Measurements from ENCODE around the gene NMUR1. TPM values are rescaled to one million over a fixed set of nuclear protein-coding genes. Genes with fewer than 3 reads are reported as not detected.

Gene NMUR1
- total RNA-seq, 2 donors from 2014 or later, result 0.07 to 0.29 TPM

GRCh38 chr2:231480781-231481180, 49.5 kb downstream of the NMUR1 start:
- no peaks in the 10 kb centered on the region for H3K36me3 ChIP-seq (ENCODE audit: control insufficient read depth, insufficient read depth, low read length)
- Mint-ChIP-seq H3K27me3 (ENCODE audit: insufficient read depth) (peaks cover 4% of the 10 kb centered on the region), H3K36me3 (ENCODE audit: low read depth) (no peaks in the 10 kb centered on the region), H3K4me1 (peaks cover 5% of the 10 kb centered on the region), H3K27ac (no peak overlapping the region), H3K9me3 (no peaks in the 10 kb centered on the region), H3K4me3 (no peak overlapping the region)
- H3K4me1 ChIP-seq (ENCODE audit: control insufficient read depth, insufficient read depth, low read length), result no peaks in the 10 kb centered on the region
- no peaks in the 10 kb centered on the region for H3K27me3 ChIP-seq (ENCODE audit: control insufficient read depth, insufficient read depth, low read length, poor library complexity, severe bottlenecking)
- H3K9ac ChIP-seq (ENCODE audit: extremely low read depth, low read length, poor library complexity, severe bottlenecking), result no peak overlapping the region
- no peak overlapping the region for H3K27ac ChIP-seq (ENCODE audit: low read depth, low read length)
- TF ChIP-seq CTCF (conservative IDR thresholded peaks at IDR 0.05), result no peak
- WGBS, 2 experiments (ENCODE audit: insufficient coverage in 1 of 2, insufficient read length in 1 of 2), result 86 to 100% methylated on average over 1 to 3 of the region's 3 CpGs
- no peaks in the 10 kb centered on the region for H3K9me3 ChIP-seq (ENCODE audit: control insufficient read depth, low read length)
- no peak overlapping the region for H3K4me3 ChIP-seq (ENCODE audit: low read length)
- DNase-seq, result peak; percentile 35

DNA sequence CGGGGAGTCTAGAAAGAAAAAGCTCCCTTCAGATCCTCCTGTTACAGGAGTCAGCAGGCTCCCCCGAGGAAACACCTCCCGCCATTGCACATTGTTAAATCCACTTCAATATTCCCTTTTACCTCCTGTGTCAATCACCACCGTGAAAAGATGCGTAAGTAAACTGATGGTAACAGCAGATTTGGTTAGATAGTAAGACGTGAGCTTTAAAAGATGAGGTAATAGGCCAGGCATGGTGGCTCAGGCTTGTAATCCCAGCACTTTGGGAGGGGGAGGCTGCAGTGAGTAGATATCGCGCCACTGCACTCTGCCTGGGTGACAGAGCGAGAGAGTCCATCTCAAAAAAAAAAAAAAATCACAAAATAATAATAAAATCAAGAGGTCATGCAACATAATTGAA, 50.8 kb downstream of the NMUR1 start:
- H3K27me3 Mint-ChIP-seq (ENCODE audit: insufficient read depth), result peaks cover 3% of the 10 kb centered on the region
- no peaks in the 10 kb centered on the region for H3K9me3 ChIP-seq (ENCODE audit: control insufficient read depth, low read length)
- H3K4me1 ChIP-seq (ENCODE audit: control insufficient read depth, insufficient read depth, low read length), result no peaks in the 10 kb centered on the region
- H3K27ac Mint-ChIP-seq, result no peak overlapping the region
- H3K36me3 Mint-ChIP-seq (ENCODE audit: low read depth), result no peaks in the 10 kb centered on the region
- no peak overlapping the region for H3K9ac ChIP-seq (ENCODE audit: extremely low read depth, low read length, poor library complexity, severe bottlenecking)
- no peak overlapping the region for H3K4me3 ChIP-seq (ENCODE audit: low read length)
- no peaks in the 10 kb centered on the region for H3K36me3 ChIP-seq (ENCODE audit: control insufficient read depth, insufficient read depth, low read length)
- H3K9me3 Mint-ChIP-seq, result no peaks in the 10 kb centered on the region
- H3K4me3 Mint-ChIP-seq, result no peak overlapping the region
- H3K27me3 ChIP-seq (ENCODE audit: control insufficient read depth, insufficient read depth, low read length, poor library complexity, severe bottlenecking), result no peaks in the 10 kb centered on the region
- H3K27ac ChIP-seq (ENCODE audit: low read depth, low read length), result no peak overlapping the region
- WGBS, 2 experiments (ENCODE audit: insufficient coverage in 1 of 2, insufficient read length in 1 of 2), result 83 to 91% methylated on average over 3 to 6 of the region's 9 CpGs
- H3K4me1 Mint-ChIP-seq, result peaks cover 5% of the 10 kb centered on the region
- DNase-seq, result no peak
- no peak for TF ChIP-seq CTCF (conservative IDR thresholded peaks at IDR 0.05)

DNA sequence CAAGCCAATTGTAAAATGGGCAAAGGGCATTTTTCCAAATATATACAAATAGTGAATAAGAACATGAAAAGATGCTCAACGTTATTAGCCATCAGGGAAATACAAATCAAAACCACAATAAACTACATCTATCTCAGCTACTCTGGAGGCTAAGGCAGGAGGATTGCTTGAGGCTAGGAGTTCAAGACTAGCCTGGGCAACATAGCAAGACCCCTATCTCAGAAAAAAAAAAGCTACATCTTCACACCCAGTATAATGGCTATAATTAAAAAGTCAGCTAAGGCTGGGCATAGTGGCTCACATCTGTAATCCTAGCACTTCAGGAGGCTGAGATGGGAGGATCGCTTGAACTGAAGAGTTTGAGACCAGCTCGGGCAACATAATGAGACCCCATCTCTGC, 53.3 kb downstream of the NMUR1 start:
- Histone ChIP-seq H3K4me3 (ENCODE audit: low read length) (no peak overlapping the region), H3K36me3 (ENCODE audit: control insufficient read depth, insufficient read depth, low read length) (no peaks in the 10 kb centered on the region), H3K9me3 (ENCODE audit: control insufficient read depth, low read length) (no peaks in the 10 kb centered on the region), H3K4me1 (ENCODE audit: control insufficient read depth, insufficient read depth, low read length) (no peaks in the 10 kb centered on the region), H3K27ac (ENCODE audit: low read depth, low read length) (no peak overlapping the region), H3K9ac (ENCODE audit: extremely low read depth, low read length, poor library complexity, severe bottlenecking) (no peak overlapping the region), H3K27me3 (ENCODE audit: control insufficient read depth, insufficient read depth, low read length, poor library complexity, severe bottlenecking) (no peaks in the 10 kb centered on the region)
- Mint-ChIP-seq H3K4me1 (peaks cover 5% of the 10 kb centered on the region), H3K4me3 (no peak overlapping the region), H3K36me3 (ENCODE audit: low read depth) (no peaks in the 10 kb centered on the region), H3K27ac (no peak overlapping the region), H3K9me3 (no peaks in the 10 kb centered on the region), H3K27me3 (ENCODE audit: insufficient read depth) (peaks cover 3% of the 10 kb centered on the region)
- no peak for TF ChIP-seq CTCF (conservative IDR thresholded peaks at IDR 0.05)
- no peak for DNase-seq
- 90 to 100% methylated on average over 1 to 3 of the region's 3 CpGs for WGBS, 2 experiments (ENCODE audit: insufficient coverage in 1 of 2, insufficient read length in 1 of 2)

Measured in endodermal cell (in vitro differentiated cells).